GM12878 (cell line): ENCODE data around the gene SFXN5. TPM values are rescaled to one million over a fixed set of nuclear protein-coding genes. Genes with fewer than 3 reads are reported as not detected.

ENCODE experiments used
- ATAC-seq: fragments of 200-7000 bp; cut with Tn5 transposase; 3 replicates; pipeline ENCODE4 v1.9.1; 2020; ENCODE audit warnings: mild to moderate bottlenecking, moderate library complexity
- BruUV-seq: library from RNA; stranded (reverse); fragments of 400-500 nt; replicated peaks from 2 replicates; lab custom pipeline; 2021; lab: Mats Ljungman, UMichigan
- CTCF ChIA-PET: fragments of 300-600 bp; sonication (Branson Sonifier 250); formaldehyde crosslinking; extraction: SDS; loops from one replicate; lab custom pipeline; 2021; ENCODE audit warnings: inconsistent platforms; lab: Yijun Ruan, JAX
- POLR2A ChIA-PET: fragments of 350-600 bp; formaldehyde crosslinking; extraction: SDS; loops from one replicate; lab custom pipeline; 2021; ENCODE audit warnings: inconsistent platforms; lab: Charles Lee
- RAD21 ChIA-PET: fragments of 300-600 bp; sonication (Branson Sonifier 250); formaldehyde crosslinking; loops from one replicate; lab custom pipeline; 2023; ENCODE audit warnings: antibody characterized with exemption; ENCODE audit not compliant: unreplicated experiment; lab: Charles Lee
- SMC1A ChIA-PET: fragments of 300-600 bp; sonication (Branson Sonifier 250); formaldehyde crosslinking; loops from one replicate; lab custom pipeline; 2023; ENCODE audit not compliant: unreplicated experiment, uncharacterized antibody; lab: Charles Lee
- DNase-seq: peaks from one replicate; pipeline ENCODE4 v3.0.0-alpha.2; 2011; ENCODE audit warnings: low read depth, low spot score
- FAIRE-seq: peaks from 3 replicates; lab custom pipeline; 2011; peaks lifted over from hg19 to GRCh38; lab: Jason Lieb, UNC
- H2AFZ ChIP-seq: 2 replicates; pipeline ENCODE4 v1.6.0; 2011; ENCODE audit warnings: low read depth, low read length, control low read depth; ENCODE audit not compliant: control insufficient read depth
- H3K27ac ChIP-seq: 2 replicates; pipeline ENCODE4 v1.5.1; 2011; ENCODE audit warnings: control low read depth; ENCODE audit not compliant: control insufficient read depth, insufficient read depth
- H3K27me3 ChIP-seq, 2 experiments: replicated peaks in 1 of 2; 2 replicates each; pipeline versions ENCODE4 v1.6.0 to v1.6.1; 2011; ENCODE audit warnings: low read length in 1 of 2; ENCODE audit not compliant: control insufficient read depth in 2 of 2, insufficient read depth in 2 of 2
- H3K36me3 ChIP-seq, 2 experiments: 2 replicates each; pipeline ENCODE4 v1.5.1; 2011; ENCODE audit warnings: low read length in 1 of 2; ENCODE audit not compliant: control insufficient read depth in 2 of 2, insufficient read depth in 2 of 2
- H3K4me1 ChIP-seq: 2 replicates; pipeline ENCODE4 v1.6.1; 2011; ENCODE audit warnings: mild to moderate bottlenecking, low read length, moderate library complexity, mixed read lengths; ENCODE audit not compliant: control insufficient read depth, insufficient read depth
- H3K4me2 ChIP-seq: 2 replicates; pipeline ENCODE4 v1.6.0; 2011; ENCODE audit warnings: control low read depth; ENCODE audit not compliant: control insufficient read depth, insufficient read depth
- H3K4me3 ChIP-seq: fragments of 200-600 bp; sonication (generic); 2 replicates; pipeline ENCODE4 v1.5.1; 2016
- H3K79me2 ChIP-seq: 2 replicates; pipeline ENCODE4 v1.6.0; 2011; ENCODE audit warnings: low read length; ENCODE audit not compliant: control insufficient read depth, insufficient read depth
- H3K9ac ChIP-seq: 2 replicates; pipeline ENCODE4 v1.8.0; 2011; ENCODE audit warnings: low read length, control low read depth, mixed read lengths; ENCODE audit not compliant: control insufficient read depth, insufficient read depth
- H3K9me3 ChIP-seq: replicated peaks from 3 replicates; pipeline ENCODE4 v1.5.1; 2011; ENCODE audit warnings: mild to moderate bottlenecking, low read length; ENCODE audit not compliant: control insufficient read depth, insufficient read depth
- H4K20me1 ChIP-seq: 2 replicates; pipeline ENCODE4 v1.6.0; 2011; ENCODE audit not compliant: control insufficient read depth, insufficient read depth
- WGBS: methylation state at CpG from one replicate; pipeline ENCODE4 v1.1.6; 2016; ENCODE audit warnings: low lambda C conversion rate; ENCODE audit not compliant: insufficient replicate concordance, insufficient coverage; ENCODE audit errors: missing lambda C conversion rate; 5-methylcytosine and 5-hydroxymethylcytosine counted together
- in situ Hi-C: fragments of 300-500 bp; cut with MboI; formaldehyde crosslinking; loops from 9 replicates; pipeline ENCODE4 v1.14.3; 2018; ENCODE audit warnings: mixed read lengths
- intact Hi-C: fragments of 100-400 bp; cut with micrococcal nuclease; formaldehyde crosslinking; loops from one replicate; pipeline ENCODE4 v1.14.2; 2022; ENCODE audit not compliant: unreplicated experiment
- polyA plus RNA-seq, 11 experiments: library from polyadenylated mRNA; depleted of rRNA in 4 of 11; unstranded in 6 of 11; stranded (reverse) in 5 of 11; fragments of >200 nt; fragmentation: Nextera tagmentation in 4 of 11; fragmentation: Illumina TruSeq in 1 of 11; extraction: Ambion mirVana in 4 of 11; extraction: Trizol in 1 of 11; gene quantifications; 1 replicate in 1 of 11; 2 replicates in 10 of 11; pipeline versions ENCODE4 v1.2.1 to v1.2.3, GENCODE V29; 2011 to 2016; ENCODE audit warnings: inconsistent platforms in 2 of 11, missing spikeins in 2 of 11, low read depth in 1 of 11
- total RNA-seq, 4 experiments: library from RNA; depleted of rRNA in 3 of 4; stranded (reverse); fragments of >200 nt in 3 of 4; fragmentation: Illumina TruSeq in 1 of 4; extraction: Trizol in 1 of 4; gene quantifications; 2 replicates each; pipeline versions ENCODE4 v1.2.1 to v1.2.3, GENCODE V29; 2013 to 2021
- TF ChIP-seq, protein P1 (sequence below): fragments of 450-650 bp; formaldehyde crosslinking; IDR thresholded peaks from 2 replicates; pipeline ENCODE4 v1.4.0; 2020; ENCODE audit warnings: mild to moderate bottlenecking, moderate library complexity
- TF ChIP-seq, protein P2 (sequence below): IDR thresholded peaks from 2 replicates; pipeline ENCODE4 v1.6.1; 2012; ENCODE audit warnings: improper control_type of control experiment, low read depth, low read length; ENCODE audit not compliant: insufficient replicate concordance

The SFXN5 gene
- total and polyA plus RNA-seq, 10 of the 15 experiments (the other 5 are each of a cell fraction or from before 2014, with no cell fraction given) = 3.3 to 15.9 (median 11.2) TPM

DNA sequence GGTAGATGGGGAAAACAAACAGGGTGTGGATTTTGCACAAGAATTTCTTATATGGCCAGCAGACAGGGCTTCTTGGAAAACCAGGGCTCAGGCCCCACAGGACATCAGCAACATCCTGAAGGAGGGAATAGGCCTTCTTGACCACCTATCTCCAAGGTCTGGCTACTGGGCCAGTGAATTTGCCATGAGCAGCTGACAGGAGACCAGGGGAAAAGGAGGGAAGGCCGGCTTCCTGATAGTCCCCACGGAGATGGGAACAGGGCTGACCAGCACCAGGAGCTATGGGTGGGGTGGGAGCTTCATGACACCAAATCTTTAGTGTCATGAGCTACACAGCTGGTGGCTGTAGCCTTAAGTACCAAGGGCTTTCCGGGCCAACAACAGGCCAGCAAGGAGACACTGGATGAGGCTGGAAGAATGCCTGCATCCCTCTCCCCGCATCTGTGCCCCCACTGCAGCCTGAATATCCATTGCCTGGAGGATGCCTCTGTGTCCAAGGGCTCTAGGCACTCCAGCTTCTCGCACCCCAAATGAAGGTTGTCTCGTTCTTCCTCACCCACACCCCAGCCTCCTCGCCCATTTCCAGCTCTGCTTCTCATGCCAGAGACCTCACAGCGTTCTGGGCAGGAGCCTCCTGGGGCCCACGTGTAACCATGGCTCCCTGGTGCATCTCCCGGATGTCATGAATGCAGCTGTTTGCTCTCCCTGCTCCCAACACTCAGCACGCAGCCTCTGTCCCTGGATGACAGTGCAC lies 79.4 kb downstream of the SFXN5 start:
- Histone ChIP-seq H3K9ac (no peak overlapping the region), H4K20me1 (no peaks in the 10 kb centered on the region), H3K36me3 (no peaks in the 10 kb centered on the region), H2AFZ (no peak overlapping the region), H3K4me1 (no peaks in the 10 kb centered on the region), H3K4me3 (no peak overlapping the region), H3K9me3 (no peaks in the 10 kb centered on the region), H3K79me2 (no peaks in the 10 kb centered on the region), H3K4me2 (no peak overlapping the region), H3K27me3 (no peaks in the 10 kb centered on the region), H3K27ac (no peak overlapping the region)
- intact Hi-C loops (no loop called here), in situ Hi-C loops (no loop called here)
- FAIRE-seq (no peak), DNase-seq (no peak), ATAC-seq (no peak)
- TF ChIP-seq, protein P1, sequence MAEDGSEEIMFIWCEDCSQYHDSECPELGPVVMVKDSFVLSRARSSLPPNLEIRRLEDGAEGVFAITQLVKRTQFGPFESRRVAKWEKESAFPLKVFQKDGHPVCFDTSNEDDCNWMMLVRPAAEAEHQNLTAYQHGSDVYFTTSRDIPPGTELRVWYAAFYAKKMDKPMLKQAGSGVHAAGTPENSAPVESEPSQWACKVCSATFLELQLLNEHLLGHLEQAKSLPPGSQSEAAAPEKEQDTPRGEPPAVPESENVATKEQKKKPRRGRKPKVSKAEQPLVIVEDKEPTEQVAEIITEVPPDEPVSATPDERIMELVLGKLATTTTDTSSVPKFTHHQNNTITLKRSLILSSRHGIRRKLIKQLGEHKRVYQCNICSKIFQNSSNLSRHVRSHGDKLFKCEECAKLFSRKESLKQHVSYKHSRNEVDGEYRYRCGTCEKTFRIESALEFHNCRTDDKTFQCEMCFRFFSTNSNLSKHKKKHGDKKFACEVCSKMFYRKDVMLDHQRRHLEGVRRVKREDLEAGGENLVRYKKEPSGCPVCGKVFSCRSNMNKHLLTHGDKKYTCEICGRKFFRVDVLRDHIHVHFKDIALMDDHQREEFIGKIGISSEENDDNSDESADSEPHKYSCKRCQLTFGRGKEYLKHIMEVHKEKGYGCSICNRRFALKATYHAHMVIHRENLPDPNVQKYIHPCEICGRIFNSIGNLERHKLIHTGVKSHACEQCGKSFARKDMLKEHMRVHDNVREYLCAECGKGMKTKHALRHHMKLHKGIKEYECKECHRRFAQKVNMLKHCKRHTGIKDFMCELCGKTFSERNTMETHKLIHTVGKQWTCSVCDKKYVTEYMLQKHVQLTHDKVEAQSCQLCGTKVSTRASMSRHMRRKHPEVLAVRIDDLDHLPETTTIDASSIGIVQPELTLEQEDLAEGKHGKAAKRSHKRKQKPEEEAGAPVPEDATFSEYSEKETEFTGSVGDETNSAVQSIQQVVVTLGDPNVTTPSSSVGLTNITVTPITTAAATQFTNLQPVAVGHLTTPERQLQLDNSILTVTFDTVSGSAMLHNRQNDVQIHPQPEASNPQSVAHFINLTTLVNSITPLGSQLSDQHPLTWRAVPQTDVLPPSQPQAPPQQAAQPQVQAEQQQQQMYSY (CRISPR knock-in tag) = no peak
- TF ChIP-seq, protein P2, sequence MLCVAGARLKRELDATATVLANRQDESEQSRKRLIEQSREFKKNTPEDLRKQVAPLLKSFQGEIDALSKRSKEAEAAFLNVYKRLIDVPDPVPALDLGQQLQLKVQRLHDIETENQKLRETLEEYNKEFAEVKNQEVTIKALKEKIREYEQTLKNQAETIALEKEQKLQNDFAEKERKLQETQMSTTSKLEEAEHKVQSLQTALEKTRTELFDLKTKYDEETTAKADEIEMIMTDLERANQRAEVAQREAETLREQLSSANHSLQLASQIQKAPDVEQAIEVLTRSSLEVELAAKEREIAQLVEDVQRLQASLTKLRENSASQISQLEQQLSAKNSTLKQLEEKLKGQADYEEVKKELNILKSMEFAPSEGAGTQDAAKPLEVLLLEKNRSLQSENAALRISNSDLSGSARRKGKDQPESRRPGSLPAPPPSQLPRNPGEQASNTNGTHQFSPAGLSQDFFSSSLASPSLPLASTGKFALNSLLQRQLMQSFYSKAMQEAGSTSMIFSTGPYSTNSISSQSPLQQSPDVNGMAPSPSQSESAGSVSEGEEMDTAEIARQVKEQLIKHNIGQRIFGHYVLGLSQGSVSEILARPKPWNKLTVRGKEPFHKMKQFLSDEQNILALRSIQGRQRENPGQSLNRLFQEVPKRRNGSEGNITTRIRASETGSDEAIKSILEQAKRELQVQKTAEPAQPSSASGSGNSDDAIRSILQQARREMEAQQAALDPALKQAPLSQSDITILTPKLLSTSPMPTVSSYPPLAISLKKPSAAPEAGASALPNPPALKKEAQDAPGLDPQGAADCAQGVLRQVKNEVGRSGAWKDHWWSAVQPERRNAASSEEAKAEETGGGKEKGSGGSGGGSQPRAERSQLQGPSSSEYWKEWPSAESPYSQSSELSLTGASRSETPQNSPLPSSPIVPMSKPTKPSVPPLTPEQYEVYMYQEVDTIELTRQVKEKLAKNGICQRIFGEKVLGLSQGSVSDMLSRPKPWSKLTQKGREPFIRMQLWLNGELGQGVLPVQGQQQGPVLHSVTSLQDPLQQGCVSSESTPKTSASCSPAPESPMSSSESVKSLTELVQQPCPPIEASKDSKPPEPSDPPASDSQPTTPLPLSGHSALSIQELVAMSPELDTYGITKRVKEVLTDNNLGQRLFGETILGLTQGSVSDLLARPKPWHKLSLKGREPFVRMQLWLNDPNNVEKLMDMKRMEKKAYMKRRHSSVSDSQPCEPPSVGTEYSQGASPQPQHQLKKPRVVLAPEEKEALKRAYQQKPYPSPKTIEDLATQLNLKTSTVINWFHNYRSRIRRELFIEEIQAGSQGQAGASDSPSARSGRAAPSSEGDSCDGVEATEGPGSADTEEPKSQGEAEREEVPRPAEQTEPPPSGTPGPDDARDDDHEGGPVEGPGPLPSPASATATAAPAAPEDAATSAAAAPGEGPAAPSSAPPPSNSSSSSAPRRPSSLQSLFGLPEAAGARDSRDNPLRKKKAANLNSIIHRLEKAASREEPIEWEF = no peak
- ChIA-PET RAD21 (interaction anchor here (0.7 to 1.9 kb wide), 4 partner anchors 18 to 185 kb away, joined by 3 to 10 read pairs (median 3); no protein-coding TSS in a partner anchor), CTCF (interaction anchor here (0.5 to 3.7 kb wide), 15 partner anchors 8 to 529 kb away, joined by 3 to 56 read pairs (median 4); no protein-coding TSS in a partner anchor), SMC1A (interaction anchor here (0.6 to 1.2 kb wide), 4 partner anchors 14 to 189 kb away, joined by 3 to 7 read pairs (median 4); no protein-coding TSS in a partner anchor), POLR2A (no interaction called here)
- 35% methylated on average over 11 of the region's 11 CpGs for WGBS
- no TSS peak for BruUV-seq
